ENCODE results near the gene FSD2.

Gene FSD2

GRCh38 chr15:82832601-82833361 lies 26.9 kb upstream of the FSD2 start:
- H3K4me3 ChIP-seq (ENCODE audit: severe bottlenecking) = no peak overlapping the region
- H3K9me3 ChIP-seq (ENCODE audit: severe bottlenecking) = no peaks in the 10 kb centered on the region
- peak; percentile 88 for DNase-seq (ENCODE audit: low spot score)
- peak overlapping the region; percentile 99 for H3K27ac ChIP-seq (ENCODE audit: poor library complexity, severe bottlenecking)
- H3K4me1 ChIP-seq (ENCODE audit: insufficient read depth, poor library complexity, severe bottlenecking) = peaks cover 30% of the 10 kb centered on the region
- ATAC-seq (ENCODE audit: low read depth) = peak; percentile 95
- peaks cover 91% of the 10 kb centered on the region for H3K36me3 ChIP-seq (ENCODE audit: low read depth)
- peak; percentile 40 for TF ChIP-seq CTCF (IDR thresholded peaks at IDR 0.05; ENCODE audit: poor library complexity, severe bottlenecking)
- no peaks in the 10 kb centered on the region for H3K27me3 ChIP-seq (ENCODE audit: insufficient read depth, poor library complexity, severe bottlenecking)

- Histone ChIP-seq H3K9me3 (ENCODE audit: severe bottlenecking) (no peaks in the 10 kb centered on the region), H3K4me1 (ENCODE audit: insufficient read depth, poor library complexity, severe bottlenecking) (peaks cover 30% of the 10 kb centered on the region), H3K27me3 (ENCODE audit: insufficient read depth, poor library complexity, severe bottlenecking) (no peaks in the 10 kb centered on the region), H3K4me3 (ENCODE audit: severe bottlenecking) (no peak overlapping the region), H3K27ac (ENCODE audit: poor library complexity, severe bottlenecking) (peak overlapping the region; percentile 99), H3K36me3 (ENCODE audit: low read depth) (peaks cover 91% of the 10 kb centered on the region)
- DNase-seq (ENCODE audit: low spot score) (no peak), ATAC-seq (ENCODE audit: low read depth) (no peak)
- TF ChIP-seq CTCF (IDR thresholded peaks at IDR 0.05; ENCODE audit: poor library complexity, severe bottlenecking) = no peak
Measured at GRCh38 chr15:82831894-82832600, 26.2 kb upstream of the FSD2 start.

GRCh38 chr15:82830427-82831173 lies 24.7 kb upstream of the FSD2 start:
- H3K36me3 ChIP-seq (ENCODE audit: low read depth) = peaks cover 91% of the 10 kb centered on the region
- ATAC-seq (ENCODE audit: low read depth) = no peak
- no peaks in the 10 kb centered on the region for H3K9me3 ChIP-seq (ENCODE audit: severe bottlenecking)
- no peak overlapping the region for H3K4me3 ChIP-seq (ENCODE audit: severe bottlenecking)
- no peaks in the 10 kb centered on the region for H3K27me3 ChIP-seq (ENCODE audit: insufficient read depth, poor library complexity, severe bottlenecking)
- H3K4me1 ChIP-seq (ENCODE audit: insufficient read depth, poor library complexity, severe bottlenecking) = peaks cover 30% of the 10 kb centered on the region
- DNase-seq (ENCODE audit: low spot score) = no peak
- TF ChIP-seq CTCF (IDR thresholded peaks at IDR 0.05; ENCODE audit: poor library complexity, severe bottlenecking) = no peak
- H3K27ac ChIP-seq (ENCODE audit: poor library complexity, severe bottlenecking) = peak overlapping the region; percentile 99

GRCh38 chr15:82829234-82829633 lies 23.4 kb upstream of the FSD2 start:
- no peak overlapping the region for H3K4me3 ChIP-seq (ENCODE audit: severe bottlenecking)

More at GRCh38 chr15:82829234-82829633, 23.4 kb upstream of the FSD2 start:
- ATAC-seq (ENCODE audit: low read depth) (no peak), DNase-seq (ENCODE audit: low spot score) (no peak)
- peaks cover 30% of the 10 kb centered on the region for H3K4me1 ChIP-seq (ENCODE audit: insufficient read depth, poor library complexity, severe bottlenecking)
- no peaks in the 10 kb centered on the region for H3K27me3 ChIP-seq (ENCODE audit: insufficient read depth, poor library complexity, severe bottlenecking)
- H3K27ac ChIP-seq (ENCODE audit: poor library complexity, severe bottlenecking) = no peak overlapping the region
- no peak for TF ChIP-seq CTCF (IDR thresholded peaks at IDR 0.05; ENCODE audit: poor library complexity, severe bottlenecking)
- no peaks in the 10 kb centered on the region for H3K9me3 ChIP-seq (ENCODE audit: severe bottlenecking)
- H3K36me3 ChIP-seq (ENCODE audit: low read depth) = peaks cover 91% of the 10 kb centered on the region

Measured in RWPE2 (cell line).